SIG-M5 treated with dmso at 0.1 percent for 504 hours (cell line): Measurements from ENCODE around the gene MUC15.
"Not testable (repeated sequence)": the region's sequence is repeated elsewhere in the genome, so short reads cannot be mapped to it uniquely, and the experiment has no call there.

ENCODE experiments used
- DNase-seq: peaks from one replicate; lab custom pipeline; 2025; ENCODE audit not compliant: unreplicated experiment; lab: John Stamatoyannopoulos, UW

The MUC15 gene

GRCh38 chr11:26571861-26572654 lies at the start of gene MUC15:
Gene MUC15 (minus strand): TSS chr11:26572263. CDS start chr11:26567094, 5,169 bp downstream.
- no peak for DNase-seq

- DNase-seq: no peak
Measured at GRCh38 chr11:26621132-26621531, 49.1 kb upstream of the MUC15 start.

GRCh38 chr11:26620282-26621045 lies 48.4 kb upstream of the MUC15 start:
- no peak for DNase-seq

GRCh38 chr11:26618441-26618840 lies 46.4 kb upstream of the MUC15 start:
- DNase-seq: no peak

DNA sequence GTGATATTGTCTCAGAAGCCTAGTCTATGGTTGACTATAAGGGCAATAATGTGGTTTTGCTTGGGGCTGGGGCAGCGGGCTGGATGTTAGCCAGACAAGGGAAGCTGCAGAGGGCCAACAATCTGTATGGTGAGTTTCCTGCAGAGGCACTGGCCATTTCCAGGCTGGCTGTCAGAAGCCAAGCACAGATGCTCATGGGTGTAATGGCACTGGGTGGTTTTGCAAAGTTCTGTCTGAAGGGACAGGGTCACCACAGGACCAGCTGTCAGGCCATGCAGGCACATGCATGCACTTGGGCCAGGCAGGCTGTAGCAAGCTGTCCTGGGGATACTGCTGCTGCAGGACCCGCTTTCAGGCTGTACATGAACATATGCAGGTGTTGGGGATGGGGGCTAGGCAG lies 41.7 kb upstream of the MUC15 start:
- no peak for DNase-seq

- DNase-seq: no peak
Measured at GRCh38 chr11:26608507-26609146, 36.6 kb upstream of the MUC15 start.

DNA sequence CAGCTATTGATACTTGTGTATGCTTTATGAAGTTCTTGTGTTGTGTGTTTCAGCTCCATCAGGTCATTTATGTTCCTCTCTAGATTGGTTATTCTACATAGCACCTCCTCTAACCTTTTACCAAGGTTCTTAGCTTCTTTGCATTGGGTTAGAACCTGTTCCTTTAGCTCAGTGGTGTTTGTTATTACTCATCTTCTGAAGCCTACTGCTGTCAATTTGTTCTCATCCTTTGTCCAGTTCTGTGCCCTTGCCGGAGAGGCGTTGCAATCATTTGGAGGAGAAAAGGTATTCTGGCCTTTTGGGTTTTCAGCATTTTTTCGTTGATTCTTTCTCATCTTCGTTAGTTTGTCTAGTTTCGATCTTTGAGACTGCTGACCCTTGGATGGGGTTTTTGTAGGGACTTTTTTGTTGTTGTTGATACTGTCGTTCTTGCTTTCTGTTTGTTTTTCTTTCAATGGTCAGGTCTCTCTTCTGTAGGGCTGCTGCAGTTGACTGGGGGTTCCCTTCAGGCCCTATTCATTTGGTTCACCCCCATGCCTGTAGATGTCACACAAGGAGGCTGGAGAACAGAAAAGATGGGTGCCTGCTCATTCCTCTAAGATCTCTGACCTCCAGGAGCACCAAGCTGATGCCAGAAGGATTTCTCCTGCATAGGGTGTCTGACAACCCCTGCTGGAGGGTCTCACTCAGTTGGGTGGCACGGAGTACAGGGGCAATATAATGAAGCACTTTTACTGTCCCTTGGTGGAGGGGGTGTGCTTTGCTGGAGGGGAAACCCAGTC lies 35.9 kb upstream of the MUC15 start:
- DNase-seq: no peak

GRCh38 chr11:26599876-26600434 lies 27.9 kb upstream of the MUC15 start:
- no peak for DNase-seq

DNA sequence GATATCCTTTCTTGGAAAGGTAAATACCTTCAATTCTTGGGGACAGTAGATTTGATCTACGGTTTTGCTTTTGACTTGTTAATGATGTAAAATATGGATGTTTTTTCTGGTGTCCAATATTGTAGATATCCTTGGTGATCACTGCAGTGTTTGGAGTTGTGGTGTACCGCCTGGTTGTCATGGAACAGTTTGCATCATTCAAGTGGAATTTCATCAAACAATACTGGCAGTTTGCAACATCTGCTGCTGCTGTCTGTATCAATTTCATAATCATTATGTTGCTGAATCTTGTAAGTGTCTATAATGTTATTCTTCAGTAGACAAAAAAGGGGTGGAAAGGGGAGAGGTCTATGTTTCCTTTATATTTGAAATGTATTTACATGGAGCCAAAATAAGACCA lies 27.4 kb upstream of the MUC15 start:
- no peak for DNase-seq

- DNase-seq: no peak
Measured at GRCh38 chr11:26597899-26598298, 25.8 kb upstream of the MUC15 start.

- not testable (repeated sequence) for DNase-seq
Measured at GRCh38 chr11:26597049-26597689, 25.1 kb upstream of the MUC15 start.

DNA sequence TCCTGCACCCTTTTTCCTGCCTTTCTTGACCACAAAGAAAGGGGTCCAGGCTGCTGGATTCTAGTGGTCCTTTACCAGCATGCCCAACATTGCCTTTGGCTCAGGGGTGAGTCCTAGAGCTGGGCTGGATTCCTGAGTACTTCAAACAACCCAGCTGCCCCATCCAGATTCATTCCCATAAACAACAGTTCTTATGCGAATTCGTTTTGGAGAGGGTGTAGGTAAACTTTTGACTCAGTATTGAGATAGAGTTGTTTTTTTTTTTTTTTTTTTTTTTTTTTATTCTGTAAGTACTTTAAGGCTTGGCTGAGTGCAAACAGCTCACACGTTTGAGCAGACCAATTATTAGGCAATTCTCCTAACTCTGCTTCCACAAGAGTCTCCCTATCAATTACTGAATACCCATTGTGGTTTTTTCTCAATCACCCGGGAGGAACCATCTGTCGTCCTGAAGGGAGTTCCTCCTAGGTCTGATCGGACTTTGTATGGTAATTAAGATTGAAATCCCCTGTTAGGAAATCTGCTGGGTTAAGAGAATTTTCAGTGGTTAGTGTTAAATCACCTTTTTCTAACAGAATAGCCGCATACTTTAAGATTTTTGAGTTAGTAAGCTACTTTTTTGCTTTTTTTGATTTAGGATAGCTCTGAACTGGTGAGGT lies 23.3 kb upstream of the MUC15 start:
- DNase-seq: not testable (repeated sequence)

DNA sequence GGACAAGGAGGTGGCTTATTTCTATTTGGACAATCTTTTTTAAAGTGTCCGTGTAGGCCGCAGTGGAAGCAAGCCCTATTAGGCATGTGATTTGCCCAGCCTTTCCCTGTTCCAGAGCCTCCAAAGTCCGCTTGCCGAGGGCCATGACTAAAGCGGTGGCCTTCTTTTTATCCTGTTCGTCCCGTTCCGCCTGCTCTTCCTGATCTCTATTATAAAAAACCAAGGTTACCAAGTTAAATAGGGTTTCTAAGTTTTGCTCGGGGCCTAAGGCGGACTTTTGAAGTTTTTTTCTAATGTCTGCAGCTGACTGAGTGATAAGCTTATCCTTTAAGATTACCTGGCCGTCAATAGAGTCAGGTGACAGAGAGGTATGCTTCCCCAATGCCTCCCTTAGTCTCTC lies 21.6 kb upstream of the MUC15 start:
- DNase-seq: no peak

DNA sequence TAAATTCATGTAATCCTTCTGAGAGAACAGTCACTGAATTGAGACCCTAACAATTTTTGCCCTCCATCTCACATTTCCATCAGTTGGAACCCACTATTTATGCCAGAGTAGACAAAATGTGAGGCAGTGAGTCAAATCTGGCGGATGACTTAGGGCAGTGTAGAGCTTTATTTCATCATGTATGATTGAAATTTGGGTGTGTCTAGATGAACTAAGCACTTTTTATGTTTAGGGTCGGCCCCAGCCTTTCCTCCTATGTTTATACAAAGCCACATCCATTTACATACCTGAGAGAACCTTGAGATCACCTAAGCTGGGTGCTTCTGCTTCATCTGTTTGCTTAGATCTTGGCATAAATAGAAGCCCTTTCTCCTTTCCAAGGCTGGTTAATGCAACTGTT lies 15.0 kb upstream of the MUC15 start:
- no peak for DNase-seq

GRCh38 chr11:26584818-26585217 lies 12.8 kb upstream of the MUC15 start:
- DNase-seq: no peak

GRCh38 chr11:26583550-26583949 lies 11.5 kb upstream of the MUC15 start:
- peak; percentile 43 for DNase-seq

DNA sequence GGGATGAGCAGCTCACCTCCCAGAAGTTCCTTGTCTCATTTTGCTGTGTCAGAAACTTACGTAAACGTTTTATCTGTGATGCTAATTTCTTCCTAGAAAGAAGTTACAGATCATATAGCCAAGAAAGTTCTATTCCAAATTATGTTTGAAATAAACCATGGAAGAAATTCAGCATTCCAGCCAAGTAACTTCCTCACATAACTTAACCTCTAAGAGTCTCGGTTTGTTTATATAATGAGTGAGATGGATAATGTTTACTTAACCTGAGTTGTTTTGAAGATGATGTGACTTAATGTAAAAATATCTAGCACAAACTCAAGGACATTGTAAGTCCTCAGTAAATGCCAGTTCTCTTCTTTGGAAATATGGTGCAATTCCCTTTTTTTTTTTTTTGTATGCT lies 8.9 kb upstream of the MUC15 start:
- peak; percentile 1 for DNase-seq

- DNase-seq: no peak
Measured at GRCh38 chr11:26579683-26580082, 7.6 kb upstream of the MUC15 start.

GRCh38 chr11:26578998-26579661 lies 7.1 kb upstream of the MUC15 start:
- no peak for DNase-seq
